T1000 (cell line): ENCODE data around the gene CASK.
A peak's percentile ranks its signal among the peaks of the same experiment; 100 is the strongest.

Source experiments
- DNase-seq: peaks from one replicate; lab custom pipeline; 2025; ENCODE audit warnings: mixed read lengths; lab: John Stamatoyannopoulos, UW

The CASK gene, protein sequence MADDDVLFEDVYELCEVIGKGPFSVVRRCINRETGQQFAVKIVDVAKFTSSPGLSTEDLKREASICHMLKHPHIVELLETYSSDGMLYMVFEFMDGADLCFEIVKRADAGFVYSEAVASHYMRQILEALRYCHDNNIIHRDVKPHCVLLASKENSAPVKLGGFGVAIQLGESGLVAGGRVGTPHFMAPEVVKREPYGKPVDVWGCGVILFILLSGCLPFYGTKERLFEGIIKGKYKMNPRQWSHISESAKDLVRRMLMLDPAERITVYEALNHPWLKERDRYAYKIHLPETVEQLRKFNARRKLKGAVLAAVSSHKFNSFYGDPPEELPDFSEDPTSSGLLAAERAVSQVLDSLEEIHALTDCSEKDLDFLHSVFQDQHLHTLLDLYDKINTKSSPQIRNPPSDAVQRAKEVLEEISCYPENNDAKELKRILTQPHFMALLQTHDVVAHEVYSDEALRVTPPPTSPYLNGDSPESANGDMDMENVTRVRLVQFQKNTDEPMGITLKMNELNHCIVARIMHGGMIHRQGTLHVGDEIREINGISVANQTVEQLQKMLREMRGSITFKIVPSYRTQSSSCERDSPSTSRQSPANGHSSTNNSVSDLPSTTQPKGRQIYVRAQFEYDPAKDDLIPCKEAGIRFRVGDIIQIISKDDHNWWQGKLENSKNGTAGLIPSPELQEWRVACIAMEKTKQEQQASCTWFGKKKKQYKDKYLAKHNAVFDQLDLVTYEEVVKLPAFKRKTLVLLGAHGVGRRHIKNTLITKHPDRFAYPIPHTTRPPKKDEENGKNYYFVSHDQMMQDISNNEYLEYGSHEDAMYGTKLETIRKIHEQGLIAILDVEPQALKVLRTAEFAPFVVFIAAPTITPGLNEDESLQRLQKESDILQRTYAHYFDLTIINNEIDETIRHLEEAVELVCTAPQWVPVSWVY

DNA sequence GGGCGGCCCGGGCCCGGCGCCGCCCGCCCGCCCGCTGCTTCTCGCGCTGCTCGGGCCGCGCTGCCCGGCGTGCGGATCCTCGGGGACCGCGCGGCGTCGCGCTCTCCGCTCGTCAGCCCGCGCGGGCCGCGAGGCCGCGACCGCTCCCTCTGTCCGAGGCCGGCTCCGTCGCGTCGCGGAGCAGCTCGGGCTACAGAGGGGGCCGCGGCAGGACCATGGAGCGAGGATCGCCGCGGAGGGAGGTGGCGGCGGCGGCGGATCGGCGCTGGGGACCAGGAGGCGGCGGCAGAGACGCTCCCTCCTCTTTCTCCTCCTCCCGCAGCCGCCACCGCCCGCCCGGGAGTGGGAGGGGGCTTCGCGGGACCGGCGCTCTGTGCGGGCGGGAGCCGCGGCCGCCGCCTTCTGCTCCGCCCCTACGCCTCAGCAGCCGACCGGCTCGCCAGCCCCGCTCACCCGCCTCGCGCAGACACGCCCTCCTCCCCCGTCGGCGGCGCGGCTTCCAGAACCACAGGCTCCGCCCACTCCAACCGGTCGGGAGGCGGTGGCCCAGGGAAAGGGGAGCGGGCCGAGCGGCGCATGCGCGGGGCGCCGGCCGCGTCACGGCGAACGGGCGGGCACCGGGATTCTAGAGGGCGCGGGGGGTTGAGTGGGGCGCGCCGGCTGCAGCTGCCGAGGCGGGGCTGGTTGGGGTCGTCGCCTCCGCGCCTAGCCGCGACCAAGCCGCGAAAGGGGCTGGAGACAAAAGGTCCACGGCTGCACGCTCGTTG lies at the start of gene CASK:
Gene CASK, minus strand, starts transcription at position 344 of the 767 bp plus-strand sequence. CDS start 566 bp downstream, outside the sequence.
- DNase-seq, result peak; percentile 79

DNA sequence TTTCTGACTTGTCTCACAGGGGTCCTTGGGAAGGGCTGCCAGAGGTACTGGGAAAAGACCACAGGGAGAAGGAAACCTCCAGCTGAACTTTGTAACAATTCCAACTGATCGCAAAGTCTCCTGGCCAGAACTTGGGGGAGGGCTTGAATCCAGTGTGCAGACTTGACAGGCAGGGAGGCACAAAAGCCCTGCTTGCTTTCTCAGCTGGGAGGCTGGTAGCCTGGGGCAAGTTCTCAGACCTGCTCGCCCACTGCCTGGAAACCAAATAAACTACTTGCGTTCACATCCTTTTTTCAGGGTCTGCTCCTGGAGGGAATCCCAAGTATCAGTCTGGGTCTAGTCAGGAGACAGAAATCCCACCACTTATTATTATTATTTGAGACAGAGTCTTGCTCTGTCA lies 48.0 kb upstream of the CASK start:
- DNase-seq, result no peak

DNA sequence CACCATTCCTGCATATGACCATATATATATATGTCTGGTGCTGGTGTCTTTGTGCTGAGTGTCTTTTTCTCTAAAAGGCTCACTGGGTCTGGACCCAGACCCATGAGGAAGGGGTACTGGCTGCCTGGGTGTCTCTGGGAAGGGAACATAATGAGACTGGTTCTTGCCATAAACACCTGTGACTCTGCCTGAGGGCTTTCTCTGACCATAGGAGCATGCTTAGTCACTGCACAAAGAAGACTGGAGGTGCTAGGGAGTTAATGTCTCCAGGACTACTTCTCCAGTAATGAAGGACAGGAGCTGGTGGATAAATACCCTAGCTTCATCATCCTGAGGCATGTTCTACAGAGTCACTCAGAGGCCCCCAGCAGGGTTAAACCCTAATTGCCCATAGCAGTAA lies 47.1 kb upstream of the CASK start:
- DNase-seq, result no peak

DNA sequence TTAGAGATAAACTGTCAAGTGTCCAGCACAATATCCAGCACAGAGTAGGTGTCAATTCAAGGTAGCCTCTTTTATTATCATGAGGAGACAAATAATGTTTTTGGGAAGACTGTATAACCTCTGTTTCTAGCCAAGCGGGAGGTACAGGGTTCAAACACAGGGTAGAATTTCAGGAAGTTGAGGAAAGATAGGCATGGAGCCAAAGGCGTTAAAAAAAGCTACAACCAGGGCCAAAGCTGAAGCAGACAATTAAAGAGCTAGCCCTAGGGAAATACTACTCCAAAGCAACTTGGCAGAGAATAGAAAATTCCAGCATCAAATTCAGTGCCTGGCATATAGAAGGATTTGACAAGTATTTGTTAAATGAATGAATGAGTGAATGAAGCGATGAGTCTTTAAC lies 40.0 kb upstream of the CASK start:
- no peak for DNase-seq

DNA sequence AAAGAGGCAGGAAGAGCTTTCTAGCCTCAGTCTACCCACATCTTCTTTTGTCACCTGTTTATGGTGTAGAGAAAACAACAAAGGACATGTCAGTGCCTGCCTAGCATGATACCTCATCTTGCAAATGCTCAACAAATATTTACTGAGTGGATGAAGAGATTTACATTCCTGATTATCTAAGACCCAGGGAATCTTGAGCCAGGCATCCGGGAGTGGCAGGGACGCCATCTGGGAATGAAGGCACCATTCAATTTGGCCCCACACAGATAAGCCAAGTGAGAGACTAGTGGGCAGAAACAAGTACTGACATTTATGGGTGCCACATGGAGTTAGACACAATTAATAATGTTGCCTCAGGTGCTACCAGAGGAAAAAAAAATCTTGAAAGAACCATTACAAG lies 36.8 kb upstream of the CASK start:
- no peak for DNase-seq

DNA sequence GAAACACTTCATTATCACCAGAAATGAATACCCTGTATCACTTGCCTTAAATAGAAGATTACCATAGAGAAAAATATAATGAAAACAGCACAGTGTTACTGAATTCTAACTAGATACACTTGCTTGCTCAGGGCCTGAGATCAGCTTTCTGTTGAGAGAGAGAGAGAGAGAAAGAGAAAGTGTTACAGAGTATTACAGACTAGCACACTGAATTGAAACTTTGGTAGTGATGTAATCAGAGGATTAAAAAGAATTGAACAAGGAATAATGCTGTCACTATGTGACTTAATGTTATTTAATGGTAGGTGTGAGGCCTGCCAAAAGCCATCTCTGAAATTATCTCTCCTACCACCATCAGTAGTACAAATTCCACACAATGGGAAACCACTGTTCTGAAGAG lies 35.5 kb upstream of the CASK start:
- DNase-seq, result no peak

DNA sequence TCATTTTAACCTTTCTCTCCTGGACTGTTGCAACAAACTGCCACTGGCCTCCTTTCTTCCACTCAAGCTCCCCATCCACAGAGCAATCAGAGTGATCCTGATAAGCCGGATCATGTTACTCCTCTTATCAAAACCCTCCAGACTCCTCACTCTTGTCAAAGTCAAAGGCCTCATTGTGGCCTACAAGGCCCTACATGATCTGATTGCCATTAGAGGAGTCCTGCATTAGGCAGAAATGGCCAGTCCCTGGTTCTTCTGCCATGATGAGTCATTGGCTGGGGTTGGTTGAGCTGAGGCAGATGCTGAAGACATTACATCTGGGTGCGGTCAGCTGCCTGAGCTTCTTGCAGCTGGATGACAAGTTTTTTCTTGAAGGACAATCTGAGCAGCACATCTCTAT lies 32.7 kb upstream of the CASK start:
- DNase-seq, result no peak

DNA sequence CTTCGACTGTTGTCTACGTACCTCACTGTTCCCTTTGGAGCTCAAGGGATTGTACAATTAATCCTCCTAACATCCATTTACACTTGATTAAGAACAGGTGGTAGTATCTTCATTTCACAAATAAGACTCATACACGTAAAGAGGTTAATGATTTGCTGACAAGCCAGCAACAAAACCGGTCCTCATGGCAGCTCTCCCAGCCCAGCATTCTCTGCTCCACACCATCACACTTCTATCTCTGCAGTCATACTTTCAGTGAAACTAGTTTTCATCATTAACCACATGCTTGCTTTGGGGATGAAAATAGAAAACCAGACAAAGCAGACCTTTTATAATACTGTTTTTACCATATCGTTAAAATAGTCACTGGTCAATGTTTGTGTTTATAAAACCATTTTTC lies 28.7 kb upstream of the CASK start:
- DNase-seq, result no peak

DNA sequence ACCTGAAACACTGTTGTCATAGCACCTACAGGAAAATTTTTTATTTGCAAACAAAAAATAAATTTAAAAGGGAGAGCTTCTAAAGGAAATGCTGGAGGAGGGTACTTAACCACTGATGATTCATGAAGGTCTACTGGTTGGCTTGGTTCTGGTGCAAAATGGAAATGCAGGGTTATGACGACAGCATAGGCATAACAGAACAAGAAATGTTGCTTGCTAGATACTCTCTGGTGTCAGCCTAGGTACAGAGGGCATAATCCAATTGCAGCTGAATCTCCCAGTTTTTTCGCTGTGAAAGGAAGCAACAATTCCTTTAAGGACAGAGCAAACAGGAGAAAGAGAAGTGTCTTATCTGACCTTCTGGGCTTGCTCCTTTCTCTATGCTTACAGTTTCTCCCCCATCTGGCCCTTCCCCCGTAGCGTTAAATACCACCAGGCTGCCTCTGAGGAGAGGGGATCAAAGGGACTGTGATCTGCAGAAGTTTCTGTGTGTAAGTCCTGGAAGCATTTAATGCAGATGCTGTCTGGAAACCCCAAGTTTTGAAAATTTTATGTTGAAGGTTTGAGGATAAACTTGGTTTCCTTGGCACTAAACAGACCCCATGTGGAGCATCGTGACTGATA lies 23.7 kb upstream of the CASK start:
- DNase-seq, result no peak

DNA sequence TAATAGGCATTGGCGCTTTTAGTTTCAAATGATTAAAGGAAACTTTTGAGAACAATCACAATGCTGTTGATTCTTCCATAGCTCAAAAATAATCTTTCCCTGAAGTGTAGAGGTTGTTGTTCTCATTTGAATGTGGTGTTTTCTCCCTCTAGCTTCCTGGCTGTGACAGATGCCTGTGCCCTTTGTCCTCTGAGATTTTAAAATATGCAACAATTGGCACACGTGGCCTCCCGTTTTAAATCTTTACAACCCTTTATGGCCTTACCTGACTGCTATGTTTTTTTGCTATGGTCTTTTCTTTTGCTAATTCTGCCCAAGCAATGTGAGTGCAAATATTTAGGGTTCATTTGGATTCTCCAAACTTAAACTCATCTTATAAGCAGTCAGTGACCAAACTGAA lies 22.9 kb upstream of the CASK start:
- no peak for DNase-seq

DNA sequence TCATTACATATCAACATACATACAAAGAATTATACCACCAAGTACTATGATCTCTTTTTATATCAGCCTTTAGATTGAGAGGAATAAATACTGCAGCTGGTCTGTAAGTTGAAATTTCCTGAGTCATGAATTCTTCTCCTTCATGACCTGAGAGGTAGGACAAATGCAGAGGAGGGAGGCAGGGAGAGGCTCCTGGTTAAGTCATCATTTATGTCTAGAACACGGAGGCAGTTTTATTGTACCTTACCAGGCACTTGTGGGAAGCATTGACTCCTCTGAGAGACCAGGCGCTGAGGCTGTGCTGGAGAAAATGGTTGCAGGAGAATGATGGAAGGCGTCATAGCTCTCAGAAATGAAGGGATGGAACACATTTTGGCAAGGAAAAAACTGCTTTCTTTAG lies 12.5 kb upstream of the CASK start:
- DNase-seq, result no peak

DNA sequence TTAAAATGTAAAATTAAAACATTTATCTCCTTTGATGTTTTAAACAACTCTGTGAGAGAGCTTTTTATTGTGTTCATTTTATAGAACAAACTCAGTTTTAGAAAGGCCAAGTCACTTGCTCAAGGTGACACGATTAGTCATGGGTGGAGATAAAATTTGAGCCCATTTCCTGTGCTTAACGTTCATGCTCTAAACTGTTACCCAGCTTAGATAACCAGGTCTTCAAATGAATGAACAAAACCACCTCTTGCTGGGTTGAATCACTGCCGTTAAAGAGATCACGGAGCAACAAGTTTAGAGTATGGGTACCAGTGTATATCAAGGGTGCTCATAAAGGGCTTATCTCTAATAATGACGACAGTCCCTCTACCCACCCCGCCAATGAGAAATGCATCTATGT lies 10.2 kb upstream of the CASK start:
- DNase-seq, result no peak

DNA sequence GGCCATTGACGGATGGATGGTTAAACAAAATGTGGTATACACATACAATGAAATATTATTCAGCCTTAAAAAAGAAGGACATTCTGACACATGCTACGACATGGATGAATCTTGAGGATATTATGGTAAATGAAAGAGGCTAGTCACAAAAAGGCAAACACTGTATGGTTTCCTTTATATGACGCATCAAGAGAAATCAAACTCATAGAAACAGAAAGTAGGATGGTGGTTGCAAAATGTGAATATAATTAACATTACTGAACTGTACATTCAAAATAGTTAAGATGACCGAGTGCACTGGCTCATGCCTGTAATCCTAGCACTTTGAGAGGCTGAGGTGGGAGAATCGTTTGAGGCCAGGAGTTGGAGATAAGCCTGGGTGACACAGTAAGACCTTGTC lies 9.5 kb upstream of the CASK start:
- no peak for DNase-seq

DNA sequence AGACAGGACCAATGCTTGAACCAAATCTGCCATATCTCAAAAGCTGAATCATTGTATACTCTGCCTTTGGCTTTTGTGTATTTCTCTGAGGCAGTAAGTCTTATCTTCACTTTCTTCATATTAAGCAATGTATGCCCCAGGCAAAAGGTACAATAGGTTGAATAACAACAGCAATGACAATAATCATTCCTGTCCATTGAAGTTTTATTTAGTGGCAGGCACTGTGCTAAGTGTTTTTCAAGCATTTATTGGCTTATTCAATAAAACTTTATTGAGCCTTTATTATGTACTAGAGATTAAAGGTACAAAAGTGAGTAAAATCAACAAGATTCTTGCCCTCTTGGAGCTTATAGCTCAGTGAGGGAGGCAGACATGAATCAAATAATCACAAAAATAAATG lies 8.2 kb upstream of the CASK start:
- DNase-seq, result no peak

DNA sequence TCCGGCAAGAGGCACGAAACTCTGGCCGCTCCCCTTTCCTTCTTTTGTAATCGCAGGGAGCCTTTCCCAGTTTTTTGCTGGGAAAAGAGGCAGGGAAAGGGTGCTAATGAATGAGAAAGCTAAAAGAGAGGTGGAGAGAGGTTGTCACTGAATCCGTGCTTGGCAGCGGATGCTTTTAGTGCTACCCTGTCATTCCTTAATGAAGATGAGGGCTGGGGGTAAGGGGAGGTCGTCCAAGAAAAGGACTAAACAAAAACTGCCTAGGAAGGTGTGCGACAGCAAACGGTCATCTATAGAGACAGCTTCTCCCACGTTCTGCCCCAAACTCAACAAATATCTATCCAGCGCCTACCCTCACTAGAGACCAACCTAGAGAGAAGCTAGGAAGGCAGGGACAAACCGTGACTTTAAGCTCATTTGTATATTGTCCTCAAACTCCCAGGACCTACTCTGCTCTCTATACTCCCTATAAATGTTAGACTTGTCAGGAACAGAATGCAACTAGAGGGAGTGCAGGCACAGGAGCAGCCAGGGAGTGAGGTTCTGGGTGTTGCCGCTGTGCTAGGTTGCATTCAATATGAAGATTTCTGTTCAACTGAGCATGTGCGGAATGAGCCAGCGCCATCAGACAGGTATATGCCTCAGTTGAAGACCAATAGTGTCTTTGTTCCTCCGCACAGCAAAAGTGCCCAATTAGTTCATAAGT lies 777 bp upstream of the CASK start:
- DNase-seq, result no peak

DNA sequence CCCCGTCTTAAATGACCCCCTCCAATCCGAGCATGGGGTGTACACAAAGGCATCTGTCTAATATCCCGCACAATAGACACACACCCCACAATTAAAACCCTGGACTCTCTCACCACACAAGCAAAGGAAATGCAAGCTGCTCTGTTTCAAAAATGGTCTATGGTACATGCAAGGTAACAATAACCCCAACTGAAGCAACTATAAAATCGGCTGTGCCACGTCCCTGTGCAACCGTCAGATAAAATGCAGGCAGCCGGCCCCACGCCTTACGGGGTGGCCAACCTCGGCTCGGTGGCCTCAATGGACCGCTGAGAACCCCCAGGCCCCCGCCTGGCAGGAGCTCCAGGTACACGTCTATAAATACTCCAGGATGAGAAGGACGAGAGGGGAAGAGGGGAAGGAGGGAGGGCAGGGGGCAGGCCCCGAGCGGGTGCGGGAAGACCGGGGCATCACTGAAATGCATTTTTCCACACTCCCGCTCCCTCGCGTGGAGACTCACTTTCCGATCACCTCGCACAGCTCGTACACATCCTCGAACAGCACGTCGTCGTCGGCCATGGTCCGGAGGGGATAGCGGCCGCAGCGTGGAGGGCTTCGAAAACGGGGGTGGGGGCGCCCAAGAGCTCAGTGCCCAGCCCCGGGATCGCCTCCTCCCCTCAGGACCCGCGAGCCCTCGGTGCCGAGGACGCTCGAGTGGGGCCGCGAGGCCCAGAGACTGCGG lies 763 bp downstream of the CASK start:
- DNase-seq, result no peak

DNA sequence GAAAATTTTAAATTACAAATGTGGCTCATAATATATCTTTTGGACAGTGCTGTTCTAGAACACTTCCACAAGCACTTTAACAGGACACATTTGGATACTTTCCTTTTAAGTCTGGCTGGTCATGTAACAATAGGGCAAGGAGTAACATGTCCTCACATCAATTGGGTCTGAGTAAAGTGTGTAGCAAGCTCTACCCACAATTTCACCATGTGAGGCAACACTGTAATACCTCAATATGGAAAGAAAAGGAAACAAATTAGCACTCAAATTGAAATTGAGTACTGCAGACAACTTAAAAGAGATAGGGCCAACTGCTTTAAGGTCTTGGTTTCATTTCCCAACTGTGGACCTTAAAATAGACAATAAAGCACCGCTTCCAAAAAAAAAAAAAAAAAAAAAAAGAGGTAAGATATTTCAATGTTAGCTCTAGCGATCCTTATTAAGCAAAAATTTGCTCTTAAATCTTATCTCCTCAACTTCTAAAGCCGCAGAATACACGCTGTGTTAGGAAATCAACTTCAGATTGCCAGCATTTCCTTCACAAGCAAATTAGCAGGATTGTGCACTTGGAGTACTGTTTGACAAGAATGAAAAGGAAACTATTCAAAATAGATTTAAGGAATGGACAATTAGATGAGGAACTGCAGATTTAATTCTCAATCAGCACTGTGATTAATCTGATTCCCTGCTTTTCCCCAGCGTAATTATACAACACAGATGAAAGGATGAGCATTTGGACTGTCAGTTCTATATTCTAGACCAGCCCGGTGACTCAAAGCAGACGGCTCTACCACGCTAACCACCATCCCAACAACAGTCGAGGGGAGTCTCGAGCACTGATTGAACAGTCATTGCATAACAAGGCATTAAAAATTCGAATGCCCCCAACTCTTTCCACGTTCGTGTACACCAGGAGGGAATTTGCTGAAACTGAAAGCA lies 1.6 kb downstream of the CASK start:
- DNase-seq, result no peak

DNA sequence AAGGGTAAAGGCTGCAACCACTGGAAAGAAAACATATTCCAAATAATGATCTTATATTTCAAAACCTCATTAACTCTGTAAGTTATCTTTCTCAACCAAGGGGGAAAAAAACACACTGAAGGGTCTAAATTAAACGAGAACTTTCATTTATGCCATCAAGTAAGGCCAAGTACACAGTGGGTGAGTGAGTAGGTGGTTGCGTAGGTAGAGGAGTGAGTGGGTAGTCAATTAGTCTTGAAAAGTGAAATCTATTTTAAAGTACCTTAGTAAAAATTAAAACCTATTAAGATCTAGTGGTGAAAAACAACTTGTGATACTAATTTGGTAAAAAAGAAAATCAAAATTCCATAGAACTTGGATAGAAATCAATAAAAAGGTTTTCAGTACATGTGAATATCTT lies 3.5 kb downstream of the CASK start:
- DNase-seq, result no peak

DNA sequence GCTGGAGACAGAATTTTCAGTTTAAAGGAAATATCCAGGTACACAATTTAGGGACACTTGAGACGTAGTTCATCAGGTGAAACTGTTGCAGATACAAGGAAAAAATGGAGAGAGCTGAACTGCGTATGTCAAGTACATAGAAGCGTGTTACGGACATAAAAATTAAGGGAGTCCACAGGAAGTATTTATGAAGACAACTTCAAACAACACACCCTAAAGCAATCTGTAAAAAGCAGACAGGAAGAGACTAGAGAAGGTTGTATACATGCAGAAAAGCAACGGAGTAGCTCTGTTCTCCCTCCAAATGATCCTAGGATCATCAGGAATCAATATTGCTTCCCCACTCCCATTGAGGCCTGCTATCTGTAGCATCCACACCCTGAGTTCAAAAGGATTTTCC lies 5.8 kb downstream of the CASK start:
- no peak for DNase-seq

DNA sequence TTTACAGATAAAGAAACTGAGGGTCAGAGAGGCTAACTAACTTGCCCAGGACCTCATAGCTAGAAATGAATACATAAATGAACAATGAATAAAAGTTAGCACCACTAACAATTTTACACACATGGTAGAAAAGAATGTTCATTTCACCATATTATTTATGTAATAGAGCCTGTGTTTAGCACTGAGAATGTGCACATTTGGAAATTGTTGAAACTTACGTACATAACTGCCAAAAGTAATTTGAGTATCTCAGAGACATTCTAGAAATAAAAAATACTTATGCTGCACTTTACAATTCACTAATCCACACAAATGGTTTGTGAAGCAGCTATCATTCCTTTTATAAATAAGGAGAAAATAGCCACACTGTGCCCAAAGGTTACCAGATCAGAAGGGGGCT lies 9.9 kb downstream of the CASK start:
- DNase-seq, result no peak
